Skeletal muscle tissue (tissue), 4 donors: Measurements from ENCODE around the gene CHD9. TPM values are rescaled to one million over a fixed set of nuclear protein-coding genes. Genes with fewer than 3 reads are reported as not detected.
"Not testable (repeated sequence)": the region's sequence is repeated elsewhere in the genome, so short reads cannot be mapped to it uniquely, and the experiment has no call there.

Source experiments
- H3K27ac ChIP-seq: one replicate; pipeline ENCODE4 v1.7.0; 2013; ENCODE audit warnings: mild to moderate bottlenecking, low read depth, low read length, inconsistent platforms
- H3K27me3 ChIP-seq, 3 donors: one replicate each; pipeline ENCODE4 v1.7.0; 2013; ENCODE audit warnings: low read length in 3 of 3; ENCODE audit not compliant: control insufficient read depth in 3 of 3, insufficient read depth in 3 of 3
- H3K36me3 ChIP-seq, 3 donors: one replicate each; pipeline ENCODE4 v1.7.0; 2013; ENCODE audit warnings: low read length in 3 of 3; ENCODE audit not compliant: control insufficient read depth in 3 of 3, insufficient read depth in 3 of 3
- H3K4me1 ChIP-seq, 3 donors: one replicate each; pipeline ENCODE4 v1.7.0; 2013; ENCODE audit warnings: low read length in 3 of 3, mild to moderate bottlenecking in 3 of 3; ENCODE audit not compliant: control insufficient read depth in 3 of 3, insufficient read depth in 3 of 3
- H3K4me3 ChIP-seq, 3 donors: one replicate each; pipeline ENCODE4 v1.7.0; 2013; ENCODE audit warnings: low read length in 3 of 3
- H3K9ac ChIP-seq, 3 donors: one replicate each; pipeline ENCODE4 v1.7.0; 2013; ENCODE audit warnings: low read length in 3 of 3, mild to moderate bottlenecking in 3 of 3, moderate library complexity in 2 of 3, low read depth in 1 of 3
- H3K9me3 ChIP-seq, 3 donors: one replicate each; pipeline ENCODE4 v1.7.0; 2013; ENCODE audit warnings: low read length in 3 of 3; ENCODE audit not compliant: control insufficient read depth in 3 of 3
- total RNA-seq: library from RNA; depleted of rRNA; stranded (reverse); fragments of >200 nt; gene quantifications from one replicate; pipeline ENCODE4 v1.2.3, GENCODE V29; 2014
- donor health status: Osteomylitis.

Gene CHD9
- total RNA-seq, 1 donor from 2014 or later = 69.4 TPM

GRCh38 chr16:53330991-53331390 lies 276.2 kb downstream of the CHD9 start:
- H3K27ac ChIP-seq, H3K4me3 ChIP-seq, H3K9me3 ChIP-seq, H3K9ac ChIP-seq, H3K27me3 ChIP-seq, H3K4me1 ChIP-seq, H3K36me3 ChIP-seq: not testable (repeated sequence)

GRCh38 chr16:53334581-53334980 lies 279.8 kb downstream of the CHD9 start:
- H3K4me1 ChIP-seq = no peaks in the 10 kb centered on the region
- no peak overlapping the region for H3K27ac ChIP-seq
- H3K36me3 ChIP-seq = no peaks in the 10 kb centered on the region
- H3K9ac ChIP-seq = no peak overlapping the region
- H3K9me3 ChIP-seq = no peaks in the 10 kb centered on the region
- H3K27me3 ChIP-seq = no peaks in the 10 kb centered on the region
- H3K4me3 ChIP-seq = no peak overlapping the region

GRCh38 chr16:53337294-53337693 lies 282.5 kb downstream of the CHD9 start:
- no peaks in the 10 kb centered on the region for H3K36me3 ChIP-seq

GRCh38 chr16:53341792-53342191 lies 287.0 kb downstream of the CHD9 start:
- Histone ChIP-seq H3K4me3 (no peak overlapping the region), H3K27ac (no peak overlapping the region), H3K4me1 (no peaks in the 10 kb centered on the region), H3K9me3 (no peaks in the 10 kb centered on the region), H3K9ac (no peak overlapping the region), H3K27me3 (no peaks in the 10 kb centered on the region), H3K36me3 (no peaks in the 10 kb centered on the region)

More at GRCh38 chr16:53337294-53337693, 282.5 kb downstream of the CHD9 start:
- Histone ChIP-seq H3K9me3 (no peaks in the 10 kb centered on the region), H3K4me3 (no peak overlapping the region), H3K9ac (no peak overlapping the region), H3K27me3 (no peaks in the 10 kb centered on the region), H3K27ac (no peak overlapping the region), H3K4me1 (no peaks in the 10 kb centered on the region)

GRCh38 chr16:53355064-53355463 lies 300.3 kb downstream of the CHD9 start:
- Histone ChIP-seq H3K4me1 (no peaks in the 10 kb centered on the region), H3K9me3 (no peaks in the 10 kb centered on the region), H3K27me3 (peaks cover 9 to 11% (median 10%) of the 10 kb centered on the region in 3 donors), H3K27ac (no peak overlapping the region), H3K36me3 (no peaks in the 10 kb centered on the region), H3K4me3 (no peak overlapping the region), H3K9ac (no peak overlapping the region)

- H3K9me3 ChIP-seq = no peaks in the 10 kb centered on the region
- no peak overlapping the region for H3K9ac ChIP-seq
- H3K4me3 ChIP-seq = no peak overlapping the region
- no peaks in the 10 kb centered on the region for H3K36me3 ChIP-seq
- H3K27ac ChIP-seq = no peak overlapping the region
- peaks cover 10 to 11% (median 11%) of the 10 kb centered on the region in 3 donors for H3K27me3 ChIP-seq
- H3K4me1 ChIP-seq = no peaks in the 10 kb centered on the region
Measured at GRCh38 chr16:53356478-53357207, 301.9 kb downstream of the CHD9 start.

DNA sequence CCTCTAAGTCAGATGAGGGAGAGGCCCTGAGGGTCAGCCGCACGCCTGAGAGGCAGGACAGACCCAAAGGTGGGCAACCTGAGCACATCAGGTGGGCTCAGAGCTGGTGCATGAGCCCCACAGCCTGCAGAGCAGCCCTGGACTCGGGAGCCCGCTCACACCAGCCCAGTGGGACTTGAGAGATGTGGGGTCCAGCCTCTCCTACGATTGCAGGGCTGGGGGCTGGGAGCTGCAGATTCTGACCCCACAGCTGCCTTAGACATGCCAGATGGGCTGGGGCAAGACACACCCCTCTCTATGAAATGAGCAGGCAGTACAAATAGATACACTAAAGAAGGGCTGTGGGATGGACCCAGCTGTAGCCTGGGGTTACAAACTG lies 302.4 kb downstream of the CHD9 start:
- Histone ChIP-seq H3K27ac (no peak overlapping the region), H3K4me3 (no peak overlapping the region), H3K4me1 (no peaks in the 10 kb centered on the region), H3K27me3 (peaks cover 10 to 11% (median 11%) of the 10 kb centered on the region in 3 donors), H3K36me3 (no peaks in the 10 kb centered on the region), H3K9ac (no peak overlapping the region), H3K9me3 (no peaks in the 10 kb centered on the region)

- no peak overlapping the region for H3K27ac ChIP-seq
- H3K9ac ChIP-seq = no peak overlapping the region
- H3K4me1 ChIP-seq = no peaks in the 10 kb centered on the region
- H3K9me3 ChIP-seq = no peaks in the 10 kb centered on the region
- H3K27me3 ChIP-seq = peaks cover 10 to 11% (median 11%) of the 10 kb centered on the region in 3 donors
- no peaks in the 10 kb centered on the region for H3K36me3 ChIP-seq
- no peak overlapping the region for H3K4me3 ChIP-seq
Measured at GRCh38 chr16:53357955-53358354, 303.2 kb downstream of the CHD9 start.

GRCh38 chr16:53358884-53359283 lies 304.1 kb downstream of the CHD9 start:
- Histone ChIP-seq H3K9ac (no peak overlapping the region), H3K36me3 (no peaks in the 10 kb centered on the region), H3K4me3 (no peak overlapping the region), H3K27ac (no peak overlapping the region), H3K9me3 (no peaks in the 10 kb centered on the region), H3K4me1 (no peaks in the 10 kb centered on the region), H3K27me3 (peaks cover 10 to 11% (median 11%) of the 10 kb centered on the region in 3 donors)

GRCh38 chr16:53369921-53370320 lies 315.1 kb downstream of the CHD9 start:
- H3K36me3 ChIP-seq = no peaks in the 10 kb centered on the region
- no peak overlapping the region for H3K9ac ChIP-seq
- H3K27ac ChIP-seq = no peak overlapping the region
- no peak overlapping the region for H3K4me3 ChIP-seq
- H3K4me1 ChIP-seq = peaks cover 6 to 8% (median 7%) of the 10 kb centered on the region in 3 donors
- peaks cover 0 to 2% (median 0%) of the 10 kb centered on the region in 3 donors for H3K9me3 ChIP-seq
- peaks cover 16 to 32% (median 21%) of the 10 kb centered on the region in 3 donors for H3K27me3 ChIP-seq
